GM12873 (cell line): Measurements from ENCODE around the gene DRGX.

Source experiments
- CTCF ChIP-seq: IDR thresholded peaks from 2 replicates; pipeline ENCODE4 v1.5.1; 2012; ENCODE audit warnings: low read depth, mild to moderate bottlenecking, moderate library complexity, low read length, control low read depth; ENCODE audit not compliant: insufficient read depth; ENCODE audit errors: missing control alignments

Gene DRGX

GRCh38 chr10:49381111-49381900, 14.6 kb downstream of the DRGX start:
- TF ChIP-seq CTCF, result no peak

GRCh38 chr10:49379596-49380410, 16.1 kb downstream of the DRGX start:
- TF ChIP-seq CTCF, result peak; percentile 55

GRCh38 chr10:49377256-49377655, 18.6 kb downstream of the DRGX start:
- no peak for TF ChIP-seq CTCF

GRCh38 chr10:49375611-49376010, 20.3 kb downstream of the DRGX start:
- no peak for TF ChIP-seq CTCF

GRCh38 chr10:49374740-49375139, 21.1 kb downstream of the DRGX start:
- TF ChIP-seq CTCF, result no peak

GRCh38 chr10:49373361-49373760, 22.5 kb downstream of the DRGX start:
- no peak for TF ChIP-seq CTCF

GRCh38 chr10:49371967-49372366, 23.9 kb downstream of the DRGX start:
- TF ChIP-seq CTCF, result no peak
